ENCODE measurements around the gene SLC25A43.

DNA sequence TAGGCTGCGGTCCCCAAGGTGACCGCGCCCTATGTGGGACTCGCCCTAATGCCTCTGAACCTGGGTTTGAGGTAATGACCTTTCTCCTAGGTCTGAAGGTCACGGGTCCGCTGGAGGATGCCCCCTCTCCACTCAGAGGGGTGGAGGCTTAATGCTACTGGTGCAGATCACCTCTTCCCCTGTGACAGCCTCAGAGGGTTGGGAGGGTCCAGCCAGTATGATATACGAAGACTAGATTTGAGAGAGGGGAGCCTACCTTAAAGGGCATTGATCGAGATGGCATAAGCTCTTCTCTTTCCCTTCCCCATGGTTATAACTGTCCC lies 70.1 kb downstream of the SLC25A43 start:
- TF ChIP-seq ESRRA (IDR thresholded peaks at IDR 0.05; ENCODE audit: borderline replicate concordance, low read length) = no peak; the same call in 1 of the 2 replicates
- no peak for TF ChIP-seq CHD2 (IDR thresholded peaks at IDR 0.05; ENCODE audit: low read length, partially characterized antibody)
- no peak for TF ChIP-seq TP53 (CRISPR knock-in tag; IDR thresholded peaks at IDR 0.05)
- no peak; the same call in 1 of the 3 replicates for TF ChIP-seq CTCF (IDR thresholded peaks at IDR 0.05)
- no peak for TF ChIP-seq EP300 (IDR thresholded peaks at IDR 0.05)
- TF ChIP-seq POLR2A (IDR thresholded peaks at IDR 0.05; ENCODE audit: low read length) = no peak
- no peak for TF ChIP-seq TFCP2L1 (CRISPR knock-in tag; IDR thresholded peaks at IDR 0.05)
